NCI-H2227 treated with DMSO at 0.1 percent for 48 hours (cell line): Measurements from ENCODE around the gene TBL1X.

ENCODE experiments used
- DNase-seq: peaks from one replicate; lab custom pipeline; 2025; lab: John Stamatoyannopoulos, UW

Gene TBL1X

DNA sequence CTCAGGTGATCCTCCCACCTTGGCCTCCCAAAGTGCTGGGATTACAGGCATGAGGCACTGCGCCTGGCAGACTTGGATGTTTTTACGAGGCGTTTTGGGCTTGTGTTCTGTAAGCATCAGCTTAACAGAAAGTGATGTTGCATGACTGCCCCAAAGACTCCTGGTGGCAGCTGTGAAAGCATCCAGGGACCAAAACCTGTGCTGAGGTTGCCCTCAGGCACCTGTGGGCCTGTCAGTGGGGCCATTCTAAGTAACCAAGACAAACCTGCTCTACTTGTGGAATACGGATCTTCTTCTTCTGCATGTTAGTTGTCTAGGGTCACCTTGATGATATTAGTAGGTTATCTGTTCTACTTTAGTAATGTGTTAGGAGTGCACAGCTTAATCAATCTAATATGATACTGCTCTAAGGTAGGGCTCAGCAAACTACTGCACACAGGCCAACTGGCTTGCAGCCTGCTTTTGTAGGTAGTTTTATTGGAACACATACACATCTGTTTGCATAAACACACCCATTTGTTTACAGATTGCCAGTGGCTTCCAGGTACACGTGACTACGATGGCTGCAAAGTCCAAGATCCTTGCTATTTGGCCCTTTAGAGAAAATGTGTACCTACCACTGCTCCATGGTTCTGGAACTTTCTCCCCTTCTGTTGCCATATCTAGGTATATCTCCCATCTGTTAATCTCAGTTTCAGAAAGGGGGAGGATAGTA, 164.1 kb downstream of the TBL1X start:
- no peak for DNase-seq

DNA sequence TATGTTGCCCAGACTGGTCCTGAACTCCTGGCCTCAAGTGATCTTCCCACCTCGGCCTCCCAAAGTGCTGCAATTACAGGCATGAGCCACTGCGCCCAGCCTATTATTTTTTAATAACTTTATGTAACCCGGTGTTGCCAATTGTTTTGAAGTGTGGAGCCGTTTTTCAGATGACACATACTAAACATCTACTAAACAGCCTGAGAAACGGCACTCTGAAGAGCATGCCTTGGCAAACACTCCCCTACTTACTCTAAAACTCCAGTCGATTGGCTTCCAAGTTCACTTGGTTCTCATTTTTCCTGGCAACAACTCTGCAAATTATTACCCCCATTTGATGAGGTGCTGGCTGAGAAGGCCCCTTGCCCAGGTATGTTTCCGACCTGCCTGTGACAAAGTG, 169.7 kb downstream of the TBL1X start:
- DNase-seq, result no peak

DNA sequence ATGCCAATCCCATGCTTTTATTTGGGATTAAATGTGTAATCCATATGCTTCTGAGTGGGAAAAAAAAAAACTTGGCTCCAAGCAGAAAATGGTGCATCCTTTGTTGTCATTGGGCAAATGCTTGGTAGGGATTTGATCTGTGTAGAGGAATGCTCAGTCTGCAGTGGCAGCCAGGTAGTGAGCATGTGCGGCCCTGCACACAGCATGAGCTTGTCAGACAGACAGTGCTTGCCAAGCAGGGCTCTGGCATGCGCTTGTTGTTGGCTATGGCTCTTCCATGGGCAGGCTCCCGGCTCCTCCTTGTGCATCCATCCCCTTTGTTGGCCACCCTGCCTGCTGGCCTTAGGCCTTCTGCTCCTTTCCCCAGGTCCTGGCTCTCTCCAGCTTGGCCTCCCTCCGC, 170.5 kb downstream of the TBL1X start:
- no peak for DNase-seq

DNA sequence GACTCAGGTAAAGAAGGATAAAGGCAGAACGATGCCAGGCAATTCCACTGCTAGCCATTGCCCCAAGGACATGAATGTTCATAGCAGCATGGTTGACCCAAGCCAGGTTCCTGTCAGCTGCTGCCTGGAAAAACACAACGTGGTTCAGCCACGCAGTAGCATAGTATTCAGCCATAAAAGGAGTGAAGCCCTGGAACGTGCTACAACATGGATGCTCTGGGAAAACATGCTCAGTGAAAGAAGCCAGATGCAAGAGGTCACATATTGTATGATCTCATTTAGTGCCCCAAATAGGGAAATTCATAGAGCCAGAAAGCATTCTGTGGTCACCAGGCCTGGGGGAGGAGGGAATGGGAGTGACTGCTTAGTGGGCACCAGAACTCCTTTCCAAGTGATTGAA, 170.9 kb downstream of the TBL1X start:
- DNase-seq, result no peak

DNA sequence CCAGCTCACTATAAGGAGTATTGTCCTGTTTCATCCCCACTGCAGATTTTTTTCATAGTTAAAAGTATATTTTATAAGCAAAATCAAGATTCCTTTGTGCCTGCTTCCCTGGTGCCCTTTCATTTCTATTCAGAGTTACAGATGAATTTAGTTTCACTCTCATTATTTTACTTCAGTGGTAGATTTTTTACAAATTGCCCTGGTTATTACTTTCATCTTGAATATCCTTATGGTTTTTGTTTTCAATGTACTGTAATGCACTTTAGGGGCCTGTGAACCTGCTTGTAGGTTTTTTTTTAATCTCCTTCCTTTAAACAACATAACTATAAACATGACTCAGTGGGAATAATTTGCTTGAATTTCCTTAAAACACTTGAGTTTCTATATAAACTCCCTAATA, 174.0 kb downstream of the TBL1X start:
- DNase-seq, result no peak

DNA sequence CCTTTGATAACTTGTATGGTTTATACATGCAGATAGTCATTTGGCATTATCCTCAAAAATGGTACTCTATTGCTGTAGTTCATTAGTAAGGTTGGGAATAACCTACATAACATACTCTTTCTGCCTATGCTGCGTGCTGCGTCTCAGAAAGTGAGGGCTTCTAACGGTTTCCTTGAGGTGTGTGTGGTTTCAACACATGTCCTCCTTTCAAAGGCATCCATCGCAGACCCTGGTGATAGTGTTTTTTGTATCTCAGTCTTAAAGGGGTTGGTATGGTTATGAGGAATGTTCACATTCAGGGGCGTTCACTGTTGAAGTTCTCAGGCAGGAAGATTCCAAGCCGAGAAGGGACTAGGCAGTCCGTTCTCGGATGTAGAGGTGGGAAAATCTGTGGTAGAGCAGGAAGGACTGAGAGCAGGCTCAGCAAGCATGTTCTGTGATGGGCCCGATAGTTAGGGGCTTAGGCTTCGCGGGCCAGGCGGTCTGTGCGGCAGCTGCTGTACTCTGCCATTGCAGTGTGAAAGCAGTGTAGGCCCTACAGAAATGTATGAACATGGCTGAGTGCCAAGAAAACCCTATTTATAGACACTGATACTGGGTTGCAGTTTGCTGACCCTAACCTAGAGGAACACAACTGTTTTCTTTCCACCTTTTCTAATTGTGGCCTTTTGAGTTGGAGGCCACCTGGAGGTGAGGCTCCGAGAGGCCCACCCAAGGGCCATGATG, 177.6 kb downstream of the TBL1X start:
- DNase-seq, result peak; percentile 27

DNA sequence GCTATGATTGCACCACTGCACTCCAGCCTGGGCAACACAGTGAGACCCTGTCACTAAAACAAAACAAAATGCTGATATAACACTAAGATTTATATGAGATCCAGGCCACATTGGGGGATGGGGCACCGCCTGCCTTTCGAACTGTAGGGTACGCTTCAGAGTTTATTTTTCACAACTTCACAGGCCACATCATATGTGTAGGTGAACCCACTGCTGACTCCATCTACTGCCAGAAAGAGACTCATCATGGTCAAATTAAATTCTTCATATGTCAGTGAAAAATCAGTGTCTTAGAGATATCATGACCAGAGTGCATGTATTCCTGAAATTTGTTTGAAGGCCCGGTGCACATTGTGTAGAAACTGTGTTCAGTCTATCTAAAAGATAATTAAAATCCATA, 178.9 kb downstream of the TBL1X start:
- DNase-seq, result no peak

DNA sequence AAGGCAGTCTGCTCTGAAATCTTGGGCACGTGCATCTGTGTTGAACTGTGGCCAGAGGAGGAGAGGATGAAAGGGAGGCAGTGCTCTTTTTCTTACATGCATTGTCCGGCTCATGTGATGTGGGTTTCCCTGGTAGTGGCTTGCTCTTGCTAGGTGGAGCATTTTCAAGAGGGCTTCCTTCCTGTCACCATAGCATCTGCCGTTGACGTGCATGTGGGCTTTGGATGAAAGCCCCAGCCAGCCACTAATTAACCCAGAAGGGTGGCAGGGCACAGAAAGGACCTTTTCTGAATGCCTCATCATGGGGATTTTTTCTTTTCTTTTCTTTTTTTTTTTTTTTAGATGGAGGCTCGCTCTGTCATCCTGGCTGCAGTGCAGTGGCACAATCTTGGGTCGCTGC, 179.5 kb downstream of the TBL1X start:
- DNase-seq, result no peak

DNA sequence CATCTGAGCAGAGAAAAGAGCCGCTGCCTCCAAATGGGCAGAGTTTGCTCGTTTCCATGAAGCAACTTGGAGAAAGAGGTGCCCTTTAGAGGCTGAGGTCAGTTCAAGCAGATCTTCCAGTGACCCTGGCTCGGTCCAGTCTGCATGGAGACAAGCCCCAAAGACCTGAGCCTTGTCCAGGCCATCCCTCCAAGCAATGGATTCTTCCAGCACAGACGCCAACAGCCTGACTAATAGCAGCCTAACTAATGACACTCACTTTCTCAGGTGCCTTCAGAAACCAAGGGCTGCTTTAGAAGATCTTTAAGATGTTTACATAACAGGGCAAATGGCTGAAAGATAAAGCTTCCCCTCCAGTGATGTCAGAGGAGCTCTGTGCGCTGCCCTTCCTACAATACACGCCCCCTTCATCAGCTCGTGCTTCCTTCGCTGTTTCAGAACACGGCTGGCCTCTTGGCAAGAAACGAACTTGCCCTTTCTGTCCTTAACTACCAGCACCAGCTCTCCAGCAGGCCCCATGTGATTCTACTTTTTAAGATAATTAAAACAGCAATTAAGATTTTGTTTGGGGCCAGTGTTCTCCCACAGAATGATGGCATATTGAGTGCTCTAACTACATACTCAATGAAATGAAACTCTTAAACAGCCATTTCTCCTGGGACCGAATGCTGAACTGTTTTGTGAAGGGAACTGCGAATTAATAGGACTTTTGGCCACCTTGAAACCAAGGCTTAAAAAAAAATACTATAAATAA, 181.8 kb downstream of the TBL1X start:
- peak; percentile 25 for DNase-seq

DNA sequence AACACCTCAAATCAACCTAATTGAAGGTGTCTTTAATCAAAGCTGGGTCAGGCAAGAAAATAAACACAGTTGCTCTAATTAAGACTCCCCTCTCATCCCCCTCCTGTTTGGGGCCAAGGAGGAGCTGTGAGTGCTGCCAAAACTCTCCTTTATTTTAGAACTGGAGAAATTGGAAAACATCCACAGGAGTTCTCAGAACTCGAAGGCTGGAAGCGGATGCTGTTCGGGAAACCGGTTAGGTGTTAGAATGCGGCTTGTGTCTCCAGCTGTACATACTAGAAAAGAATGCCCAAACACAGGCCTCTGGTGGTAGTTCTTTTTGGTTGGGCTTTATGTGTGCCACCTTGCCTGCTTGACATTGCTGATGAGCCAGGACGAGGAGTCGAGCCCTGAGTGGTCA, 182.6 kb downstream of the TBL1X start:
- no peak for DNase-seq

DNA sequence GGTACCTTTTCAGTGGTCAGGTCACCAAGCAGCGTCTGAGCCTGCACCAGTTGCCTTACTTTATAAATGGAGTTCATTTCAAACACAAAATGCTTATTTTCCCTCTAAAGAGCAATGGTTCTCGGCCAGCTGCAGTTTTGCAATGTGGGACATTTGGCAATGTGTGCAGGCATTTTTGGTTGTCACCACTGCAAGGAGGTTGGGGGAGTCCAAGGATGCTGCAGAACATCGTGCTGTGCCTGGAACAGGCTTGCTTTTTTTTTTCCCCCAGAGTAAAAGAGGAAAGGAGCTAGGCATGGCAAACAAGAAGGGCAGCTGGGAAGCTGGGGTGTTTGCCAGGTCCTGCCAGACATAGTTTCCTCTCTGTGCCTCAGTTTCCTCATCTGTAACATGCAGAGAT, 185.2 kb downstream of the TBL1X start:
- no peak for DNase-seq

DNA sequence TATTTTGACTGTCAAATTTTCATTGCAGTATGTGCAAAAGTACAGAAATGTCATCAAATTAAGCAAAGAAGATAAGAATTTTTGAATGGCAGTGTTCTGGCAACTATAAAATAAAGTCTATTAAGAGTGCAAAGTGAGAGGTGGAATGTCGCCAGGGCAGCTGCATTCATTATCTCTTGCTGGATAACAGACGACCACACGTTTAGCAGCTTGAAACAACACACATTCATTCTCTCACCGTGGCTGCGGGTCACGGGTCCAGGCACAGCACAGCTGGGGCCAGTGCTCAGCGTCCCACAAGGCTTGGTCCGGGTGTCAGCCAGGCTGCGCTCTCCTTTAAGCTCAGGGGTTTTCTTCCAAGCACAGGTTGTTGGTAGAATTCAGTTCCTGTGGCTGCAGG, 186.9 kb downstream of the TBL1X start:
- no peak for DNase-seq

DNA sequence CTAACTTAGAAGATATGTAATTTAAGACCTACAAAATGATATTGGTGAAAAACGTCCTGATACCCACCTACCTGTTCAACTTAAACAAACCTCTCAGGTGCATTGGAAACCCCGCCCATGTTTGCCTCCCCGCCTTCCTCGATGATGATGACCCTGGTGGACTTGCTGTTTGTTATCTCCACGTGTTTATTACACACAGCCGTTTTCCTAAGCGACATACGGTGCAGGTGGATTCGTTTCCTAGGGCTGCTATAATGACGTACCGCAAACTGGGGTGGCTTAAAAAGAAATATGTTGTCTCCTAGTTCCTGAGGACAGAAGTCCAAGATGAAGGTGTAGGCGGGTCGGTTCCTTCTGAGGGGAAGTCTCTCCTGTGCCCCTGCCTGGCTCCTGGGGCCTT, 190.1 kb downstream of the TBL1X start:
- DNase-seq, result no peak

DNA sequence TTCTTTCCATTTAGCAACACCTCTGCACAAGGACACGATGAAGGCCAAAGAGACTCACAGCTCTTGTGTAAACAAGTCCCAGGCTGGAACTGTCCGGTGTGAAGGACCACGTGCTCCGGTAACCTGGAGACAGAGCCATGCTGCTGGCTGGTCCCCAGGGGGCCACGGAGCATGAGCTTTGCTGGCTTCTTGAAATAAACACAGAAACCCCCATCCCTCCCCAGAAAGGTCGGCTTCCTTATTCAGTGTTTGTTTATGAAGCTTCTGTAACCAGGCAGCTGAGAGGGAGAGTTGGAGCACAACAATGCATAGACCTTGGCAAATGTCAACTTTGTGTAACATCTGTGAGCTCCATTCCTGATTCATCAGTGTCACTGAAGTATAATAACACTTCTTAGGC, 191.4 kb downstream of the TBL1X start:
- no peak for DNase-seq

DNA sequence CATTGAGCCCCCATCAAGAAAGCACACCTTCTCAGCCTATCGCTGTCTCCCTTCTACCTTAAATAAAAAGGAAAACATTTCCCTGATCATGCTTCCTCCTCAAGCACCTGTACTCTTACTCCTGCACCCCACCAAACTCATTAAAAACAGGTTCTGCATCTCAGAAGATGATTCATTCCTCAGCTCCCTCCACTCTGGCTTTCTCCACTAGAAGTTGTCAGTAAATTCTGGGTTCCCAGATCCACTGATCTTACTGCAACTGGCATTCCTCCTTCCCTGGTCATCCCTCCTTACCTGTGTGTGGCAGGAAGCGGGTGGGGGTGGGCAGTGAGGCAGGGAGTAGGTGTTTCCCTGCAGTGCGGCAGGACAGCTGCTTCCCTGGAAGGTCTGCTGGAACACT, 192.0 kb downstream of the TBL1X start:
- no peak for DNase-seq

DNA sequence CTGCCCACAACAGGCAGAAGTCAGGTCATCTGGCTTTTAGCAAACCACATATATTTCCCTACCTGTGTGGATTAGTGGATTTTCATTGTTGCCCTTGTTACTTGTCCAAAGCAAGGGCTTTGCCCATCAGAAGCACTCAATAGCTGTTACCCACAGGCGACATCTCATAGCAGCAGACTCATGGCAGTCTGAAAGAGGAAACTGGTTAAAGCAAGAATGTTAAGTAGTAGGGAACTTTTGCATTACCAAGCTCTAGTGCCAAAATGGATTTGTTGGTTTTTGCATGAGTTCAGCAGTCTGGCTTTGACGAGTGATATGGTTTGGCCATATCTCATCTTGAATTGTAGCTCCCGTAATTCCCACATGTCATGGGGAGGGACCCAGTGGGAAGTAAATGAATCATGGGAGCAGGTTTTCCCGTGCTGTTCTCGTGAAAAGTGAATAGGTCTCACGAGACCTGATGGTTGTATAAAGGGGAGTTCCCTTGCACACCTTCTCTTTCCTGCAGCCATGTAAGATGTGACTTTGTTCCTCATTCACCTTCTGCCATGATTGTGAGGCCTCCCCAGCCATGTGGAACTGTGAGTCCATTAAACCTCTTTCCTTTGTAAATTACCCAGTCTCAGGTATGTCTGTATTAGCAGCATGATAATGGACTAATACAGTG, 192.9 kb downstream of the TBL1X start:
- DNase-seq, result no peak

DNA sequence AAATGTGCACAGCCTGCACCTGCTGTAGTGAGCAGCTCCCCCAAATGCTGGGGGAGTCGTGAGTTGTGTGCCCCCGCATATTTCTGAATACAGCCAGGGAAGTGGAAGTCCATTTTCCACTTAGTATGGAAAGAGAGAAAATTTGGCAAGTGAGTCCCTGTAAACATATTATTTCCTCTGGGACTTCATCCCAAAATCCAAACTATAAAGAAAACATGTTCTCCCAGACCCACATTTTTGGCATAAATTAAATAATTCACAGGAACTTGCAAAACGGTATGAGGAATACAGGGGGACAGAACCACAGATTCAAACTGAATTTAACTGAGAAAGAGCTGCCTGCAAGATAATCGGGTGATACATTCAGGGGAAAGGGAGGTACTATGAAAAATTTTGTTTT, 193.6 kb downstream of the TBL1X start:
- DNase-seq, result no peak

DNA sequence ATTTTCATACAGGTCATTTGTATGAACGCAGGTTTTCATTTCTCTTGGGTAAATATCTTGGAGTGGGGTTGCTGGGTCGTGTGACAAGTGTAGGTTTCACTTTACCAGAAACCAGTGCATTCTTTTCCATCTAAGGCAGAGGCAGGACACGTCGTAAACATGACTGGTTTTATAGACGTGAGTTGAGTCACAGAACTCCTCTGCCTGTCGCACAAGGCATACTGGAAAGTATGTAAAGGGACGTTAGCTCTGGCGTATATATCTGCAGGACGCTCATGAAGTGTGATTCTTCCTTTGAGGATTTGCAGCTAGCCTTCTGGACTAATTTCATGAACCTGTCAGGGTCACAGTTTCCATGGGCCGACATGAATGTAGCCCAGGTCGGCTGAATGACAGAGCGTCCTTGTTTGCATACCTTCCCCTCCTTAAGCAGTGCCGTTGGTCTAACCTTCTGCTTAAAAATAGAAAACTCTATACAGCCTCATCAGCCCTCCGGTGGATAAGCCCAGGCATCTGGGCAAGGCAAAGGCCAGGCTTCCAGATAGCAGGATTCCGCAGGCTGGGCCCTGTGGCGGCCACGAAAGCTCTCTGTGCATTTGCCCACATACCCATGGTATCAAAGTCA, 194.8 kb downstream of the TBL1X start:
- no peak for DNase-seq

DNA sequence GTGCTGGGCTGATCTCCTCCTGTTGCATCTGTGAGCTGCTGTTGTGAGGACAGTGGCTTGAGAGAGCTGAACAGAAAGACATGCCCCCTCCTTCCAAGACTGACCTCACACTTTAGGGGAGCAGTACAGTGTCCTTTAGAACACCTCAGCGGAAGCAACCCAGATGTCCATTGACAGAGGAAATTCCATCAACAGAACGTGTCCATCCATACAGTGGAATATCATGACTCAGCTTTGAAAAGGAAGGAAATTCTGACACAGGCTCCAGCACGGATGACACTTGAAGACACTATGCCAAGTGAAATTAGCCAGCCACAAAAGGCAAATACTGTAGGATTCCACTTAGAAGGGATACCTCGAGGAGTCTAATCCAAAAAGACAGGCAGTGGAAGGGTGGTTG, 197.3 kb downstream of the TBL1X start:
- no peak for DNase-seq

DNA sequence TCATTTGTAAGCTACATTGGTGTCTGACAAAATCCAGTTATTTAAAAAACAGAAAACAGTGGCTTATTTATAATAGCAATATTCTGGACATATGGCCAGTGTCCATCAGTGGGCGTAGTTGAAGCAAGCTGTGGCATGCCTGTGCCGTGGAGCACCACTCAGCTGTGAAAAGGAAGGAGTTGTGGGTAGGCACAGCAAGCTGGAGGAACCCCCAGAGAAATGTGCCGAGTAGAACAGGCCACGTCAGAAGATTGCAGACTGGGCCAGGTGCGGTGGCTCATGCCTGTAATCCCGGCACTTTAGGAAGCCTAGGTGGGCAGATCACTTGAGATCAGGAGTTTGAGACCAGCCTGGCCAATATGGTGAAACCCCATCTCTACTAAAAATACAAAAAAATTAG, 198.4 kb downstream of the TBL1X start:
- no peak for DNase-seq

DNA sequence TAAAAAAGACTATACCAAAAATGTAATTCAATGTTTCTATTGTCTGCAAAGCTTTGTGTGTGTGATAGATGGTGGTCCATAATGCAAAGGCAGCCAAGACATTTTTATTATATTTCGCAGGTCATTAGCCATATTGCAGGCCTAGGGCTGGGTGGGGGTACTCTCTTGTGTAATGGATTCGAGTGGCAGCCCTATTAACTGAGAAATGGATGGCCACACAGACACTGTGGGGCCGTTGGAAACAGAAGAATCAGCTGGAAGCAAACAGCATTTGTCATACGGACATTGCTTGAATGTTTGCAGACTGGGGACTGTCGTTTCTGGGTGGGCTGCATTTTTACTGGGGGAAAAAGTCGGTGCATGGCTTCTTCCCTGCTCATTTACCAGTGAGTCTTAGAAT, 199.4 kb downstream of the TBL1X start:
- DNase-seq, result no peak

DNA sequence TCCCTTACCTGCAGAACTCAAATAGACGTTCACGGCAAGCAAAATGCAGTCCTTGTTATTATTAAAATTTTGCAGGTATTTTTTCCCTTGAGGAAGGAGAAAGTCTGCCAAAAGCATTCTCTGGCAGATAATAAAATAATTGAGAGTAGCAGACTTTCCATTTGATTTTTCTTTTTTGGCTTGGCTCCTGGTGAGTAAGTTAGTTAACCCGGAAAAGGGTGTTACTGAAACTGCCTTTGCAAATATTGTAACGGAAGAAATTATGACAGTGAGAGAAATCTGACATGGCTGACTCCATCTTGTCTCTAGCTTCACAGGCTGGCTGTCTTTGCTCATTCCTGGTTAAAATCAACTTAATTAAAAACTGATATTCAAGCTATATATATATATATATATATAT, 200.3 kb downstream of the TBL1X start:
- DNase-seq, result no peak
